ENCODE measurements around the gene WLS.

The WLS gene

GRCh38 chr1:68234094-68234493, 1.8 kb upstream of the WLS start:
- H3K4me3 ChIP-seq (ENCODE audit: low read length) = no peak overlapping the region
- no peak for TF ChIP-seq ZNF274 (IDR thresholded peaks at IDR 0.05; ENCODE audit: low read depth, low read length)

GRCh38 chr1:68233202-68233601, 879 bp upstream of the WLS start:
- TF ChIP-seq ZNF274 (IDR thresholded peaks at IDR 0.05; ENCODE audit: low read depth, low read length) = no peak
- no peak overlapping the region for H3K4me3 ChIP-seq (ENCODE audit: low read length)

- H3K4me3 ChIP-seq (ENCODE audit: low read length) = peak overlapping the region; percentile 46
- TF ChIP-seq ZNF274 (IDR thresholded peaks at IDR 0.05; ENCODE audit: low read depth, low read length) = no peak
Measured at GRCh38 chr1:68231627-68232288, 565 bp downstream of the WLS start.

GRCh38 chr1:68230901-68231626, 1.3 kb downstream of the WLS start:
- TF ChIP-seq ZNF274 (IDR thresholded peaks at IDR 0.05; ENCODE audit: low read depth, low read length) = no peak
- H3K4me3 ChIP-seq (ENCODE audit: low read length) = peak overlapping the region; percentile 46

- TF ChIP-seq ZNF274 (IDR thresholded peaks at IDR 0.05; ENCODE audit: low read depth, low read length) = no peak
Measured at GRCh38 chr1:68230484-68230802, 1.9 kb downstream of the WLS start.

GRCh38 chr1:68229650-68230483, 2.5 kb downstream of the WLS start:
- TF ChIP-seq ZNF274 (IDR thresholded peaks at IDR 0.05; ENCODE audit: low read depth, low read length) = no peak
- no peak overlapping the region; the same call in 1 of the 2 replicates for H3K4me3 ChIP-seq (ENCODE audit: low read length)

More at GRCh38 chr1:68230484-68230802, 1.9 kb downstream of the WLS start:
- no peak overlapping the region; the same call in 1 of the 2 replicates for H3K4me3 ChIP-seq (ENCODE audit: low read length)

GRCh38 chr1:68228851-68229250, 3.5 kb downstream of the WLS start:
- TF ChIP-seq ZNF274 (IDR thresholded peaks at IDR 0.05; ENCODE audit: low read depth, low read length) = no peak
- H3K4me3 ChIP-seq (ENCODE audit: low read length) = no peak overlapping the region

- no peak for TF ChIP-seq ZNF274 (IDR thresholded peaks at IDR 0.05; ENCODE audit: low read depth, low read length)
- no peak overlapping the region for H3K4me3 ChIP-seq (ENCODE audit: low read length)
Measured at GRCh38 chr1:68227598-68227997, 4.7 kb downstream of the WLS start.

GRCh38 chr1:68225781-68226180, 6.5 kb downstream of the WLS start:
- H3K4me3 ChIP-seq (ENCODE audit: low read length) = no peak overlapping the region
- TF ChIP-seq ZNF274 (IDR thresholded peaks at IDR 0.05; ENCODE audit: low read depth, low read length) = no peak

- no peak for TF ChIP-seq ZNF274 (IDR thresholded peaks at IDR 0.05; ENCODE audit: low read depth, low read length)
Measured at GRCh38 chr1:68223687-68224086, 8.6 kb downstream of the WLS start.

GRCh38 chr1:68221980-68222373, 10.3 kb downstream of the WLS start:
- no peak for TF ChIP-seq ZNF274 (IDR thresholded peaks at IDR 0.05; ENCODE audit: low read depth, low read length)
- no peak overlapping the region for H3K4me3 ChIP-seq (ENCODE audit: low read length)

More at GRCh38 chr1:68223687-68224086, 8.6 kb downstream of the WLS start:
- H3K4me3 ChIP-seq (ENCODE audit: low read length) = no peak overlapping the region

- no peak for TF ChIP-seq ZNF274 (IDR thresholded peaks at IDR 0.05; ENCODE audit: low read depth, low read length)
- H3K4me3 ChIP-seq (ENCODE audit: low read length) = no peak overlapping the region
Measured at GRCh38 chr1:68221001-68221979, 11.0 kb downstream of the WLS start.

GRCh38 chr1:68220420-68220819, 11.9 kb downstream of the WLS start:
- H3K4me3 ChIP-seq (ENCODE audit: low read length) = no peak overlapping the region
- no peak for TF ChIP-seq ZNF274 (IDR thresholded peaks at IDR 0.05; ENCODE audit: low read depth, low read length)
